Large intestine (tissue), 3 donors: ENCODE results near the gene RASSF4. TPM values are rescaled to one million over a fixed set of nuclear protein-coding genes. Genes with fewer than 3 reads are reported as not detected.
"Not testable (repeated sequence)": the region's sequence is repeated elsewhere in the genome, so short reads cannot be mapped to it uniquely, and the experiment has no call there.

Source experiments
- DNase-seq, 2 donors: peaks; one replicate each; pipeline versions ENCODE4 v3.0.0 to v3.0.0-alpha.2; 2013
- H3K27ac ChIP-seq: one replicate; pipeline ENCODE4 v1.5.1; 2013; ENCODE audit warnings: low read length
- H3K27me3 ChIP-seq: 2 replicates; pipeline ENCODE4 v1.6.1; 2013; ENCODE audit warnings: low read length; ENCODE audit not compliant: control insufficient read depth, insufficient read depth
- H3K36me3 ChIP-seq: 2 replicates; pipeline ENCODE4 v1.6.1; 2013; ENCODE audit warnings: low read length; ENCODE audit not compliant: control insufficient read depth, insufficient read depth
- H3K4me1 ChIP-seq: one replicate; pipeline ENCODE4 v1.6.1; 2013; ENCODE audit warnings: low read length; ENCODE audit not compliant: control insufficient read depth, insufficient read depth
- H3K4me3 ChIP-seq: one replicate; pipeline ENCODE4 v1.5.1; 2013; ENCODE audit warnings: low read length
- H3K9me3 ChIP-seq: one replicate; pipeline ENCODE4 v1.6.1; 2013; ENCODE audit warnings: mild to moderate bottlenecking, low read depth, low read length, moderate library complexity; ENCODE audit not compliant: control insufficient read depth
- WGBS: methylation state at CpG from one replicate; pipeline ENCODE4 v1.1.5; 2013; ENCODE audit warnings: low lambda C conversion rate; ENCODE audit not compliant: insufficient coverage; 5-methylcytosine and 5-hydroxymethylcytosine counted together
- polyA plus RNA-seq: library from polyadenylated mRNA; unstranded; fragments of 120-200 nt; gene quantifications from one replicate; pipeline ENCODE4 v1.2.1, GENCODE V29; 2013

RASSF4 gene
- polyA plus RNA-seq, 1 donor: 26.0 TPM

DNA sequence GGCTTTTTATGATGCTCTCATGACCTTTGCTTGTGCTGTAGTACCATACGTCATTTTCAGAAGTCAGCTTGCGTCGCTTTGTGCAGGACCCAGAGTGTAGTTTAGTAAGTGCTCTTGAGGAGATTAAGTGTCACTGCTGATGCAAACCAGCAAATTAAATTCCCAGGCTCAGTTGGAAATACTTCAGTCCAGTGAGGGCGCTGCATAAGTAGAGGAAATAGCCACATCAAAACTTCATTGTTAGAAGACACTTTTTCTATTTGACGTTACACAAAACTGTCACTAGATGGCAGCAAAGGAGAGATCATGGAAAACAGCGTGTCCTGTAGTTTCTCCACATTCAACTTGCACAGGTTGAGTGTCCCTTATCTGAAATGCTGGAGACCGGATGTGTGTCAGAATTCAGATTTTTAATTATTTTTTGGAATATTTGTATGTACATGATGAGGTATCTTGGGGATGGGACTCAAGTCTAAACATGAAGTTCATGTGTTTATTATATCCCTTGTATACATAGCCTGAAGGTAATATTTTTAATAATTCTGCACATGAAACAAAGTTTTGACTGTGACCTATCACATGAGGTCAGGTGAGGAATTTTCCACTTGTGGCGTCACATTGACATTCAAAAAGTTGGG is 49.0 kb downstream of the RASSF4 start:
- Histone ChIP-seq H3K4me3 (no peak overlapping the region), H3K27ac (no peak overlapping the region), H3K36me3 (peaks cover 13% of the 10 kb centered on the region), H3K4me1 (peaks cover 2% of the 10 kb centered on the region), H3K9me3 (no peaks in the 10 kb centered on the region), H3K27me3 (no peaks in the 10 kb centered on the region)
- DNase-seq: peak; percentile 62 to 79
- no CpG with 5 or more reads among the region's 8 CpGs for WGBS

- no CpG with 5 or more reads among the region's 10 CpGs for WGBS
Measured at GRCh38 chr10:45014557-45014956, 55.0 kb downstream of the RASSF4 start.

GRCh38 chr10:45015590-45015989 is 56.0 kb downstream of the RASSF4 start:
- Histone ChIP-seq H3K36me3 (no peaks in the 10 kb centered on the region), H3K27me3 (no peaks in the 10 kb centered on the region), H3K4me1 (no peaks in the 10 kb centered on the region), H3K27ac (no peak overlapping the region), H3K4me3 (no peak overlapping the region), H3K9me3 (no peaks in the 10 kb centered on the region)
- DNase-seq: no peak
- WGBS: 14% methylated on average over 1 of the region's 2 CpGs

More at GRCh38 chr10:45014557-45014956, 55.0 kb downstream of the RASSF4 start:
- not testable (repeated sequence) for H3K4me3 ChIP-seq, H3K36me3 ChIP-seq, DNase-seq, H3K9me3 ChIP-seq, H3K4me1 ChIP-seq, H3K27me3 ChIP-seq, H3K27ac ChIP-seq

GRCh38 chr10:45023426-45023825 is 63.8 kb downstream of the RASSF4 start:
- no peak for DNase-seq
- H3K27me3 ChIP-seq: no peaks in the 10 kb centered on the region
- no peak overlapping the region for H3K27ac ChIP-seq
- H3K4me1 ChIP-seq: no peaks in the 10 kb centered on the region
- no CpG with 5 or more reads among the region's 2 CpGs for WGBS
- no peaks in the 10 kb centered on the region for H3K36me3 ChIP-seq
- no peak overlapping the region for H3K4me3 ChIP-seq
- H3K9me3 ChIP-seq: no peaks in the 10 kb centered on the region

GRCh38 chr10:45034301-45034700 is 74.7 kb downstream of the RASSF4 start:
- Histone ChIP-seq H3K27ac (no peak overlapping the region), H3K4me3 (no peak overlapping the region), H3K4me1 (no peaks in the 10 kb centered on the region), H3K27me3 (no peaks in the 10 kb centered on the region), H3K9me3 (no peaks in the 10 kb centered on the region), H3K36me3 (no peaks in the 10 kb centered on the region)
- DNase-seq: no peak

- Histone ChIP-seq H3K4me3 (no peak overlapping the region), H3K27me3 (no peaks in the 10 kb centered on the region), H3K4me1 (no peaks in the 10 kb centered on the region), H3K36me3 (no peaks in the 10 kb centered on the region), H3K27ac (no peak overlapping the region), H3K9me3 (no peaks in the 10 kb centered on the region)
- no peak for DNase-seq
Measured at GRCh38 chr10:45035673-45036072, 76.1 kb downstream of the RASSF4 start.

- Histone ChIP-seq H3K27me3 (no peaks in the 10 kb centered on the region), H3K27ac (no peak overlapping the region), H3K4me1 (no peaks in the 10 kb centered on the region), H3K4me3 (no peak overlapping the region), H3K36me3 (no peaks in the 10 kb centered on the region), H3K9me3 (no peaks in the 10 kb centered on the region)
- no peak for DNase-seq
Measured at GRCh38 chr10:45040921-45041542, 81.4 kb downstream of the RASSF4 start.

GRCh38 chr10:45044290-45044689 is 84.7 kb downstream of the RASSF4 start:
- no peaks in the 10 kb centered on the region for H3K27me3 ChIP-seq
- no peak overlapping the region for H3K27ac ChIP-seq
- H3K36me3 ChIP-seq: no peaks in the 10 kb centered on the region
- H3K4me3 ChIP-seq: no peak overlapping the region
- no peaks in the 10 kb centered on the region for H3K9me3 ChIP-seq
- WGBS: no CpG with 5 or more reads among the region's 7 CpGs
- DNase-seq: no peak
- no peaks in the 10 kb centered on the region for H3K4me1 ChIP-seq

Other genes with a start within 250 kb of the RASSF4 start
- 0.31 TPM for gene TMEM72, start 48.5 kb upstream of the RASSF4 start, polyA plus RNA-seq
- 13.4 TPM for gene DEPP1, start 19.0 kb downstream of the RASSF4 start, polyA plus RNA-seq
- 35.7 TPM for gene ZNF22, start 41.1 kb downstream of the RASSF4 start, polyA plus RNA-seq